Caki2 (cell line): ENCODE data around the gene TGIF1. TPM values are rescaled to one million over a fixed set of nuclear protein-coding genes. Genes with fewer than 3 reads are reported as not detected.

Experiments
- DNase-seq: peaks from one replicate; pipeline ENCODE4 v3.0.0-alpha.2; 2015; ENCODE audit warnings: low read depth
- in situ Hi-C: cut with HindIII; loops from 2 replicates; pipeline ENCODE4 v1.10.0; 2016; ENCODE audit warnings: low sequenced_read_pairs, low pct_unique_long_range_greater_than_20kb, mixed read lengths
- total RNA-seq: library from RNA; depleted of rRNA; stranded (reverse); fragments of >200 nt; shearing (Covaris generic); gene quantifications from 2 replicates; pipeline ENCODE4 v1.2.3, GENCODE V29; 2014; ENCODE audit warnings: low replicate concordance

TGIF1 gene
- total RNA-seq, 1 experiment from 2014 or later: 500 TPM

DNA sequence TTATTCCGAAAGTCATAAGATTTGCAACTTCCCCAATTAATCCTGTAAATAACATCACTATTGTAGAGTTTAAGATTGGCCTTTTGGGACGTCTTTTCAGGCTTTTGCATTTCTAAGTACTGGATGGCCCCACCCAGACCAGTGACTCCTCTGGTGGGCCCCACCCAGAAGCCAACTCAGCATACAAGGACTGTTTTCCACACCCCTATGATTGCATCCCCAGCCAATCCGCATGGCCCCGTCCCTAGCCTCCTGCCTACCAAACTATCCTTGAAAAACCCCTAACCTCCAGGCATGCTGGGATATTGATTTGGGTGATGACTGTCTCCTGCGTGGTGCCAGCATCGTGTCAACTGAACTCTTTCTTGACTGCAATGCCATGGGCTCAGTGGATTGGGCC is 24.5 kb upstream of the TGIF1 start:
- in situ Hi-C loops: no loop called here
- DNase-seq: no peak

DNA sequence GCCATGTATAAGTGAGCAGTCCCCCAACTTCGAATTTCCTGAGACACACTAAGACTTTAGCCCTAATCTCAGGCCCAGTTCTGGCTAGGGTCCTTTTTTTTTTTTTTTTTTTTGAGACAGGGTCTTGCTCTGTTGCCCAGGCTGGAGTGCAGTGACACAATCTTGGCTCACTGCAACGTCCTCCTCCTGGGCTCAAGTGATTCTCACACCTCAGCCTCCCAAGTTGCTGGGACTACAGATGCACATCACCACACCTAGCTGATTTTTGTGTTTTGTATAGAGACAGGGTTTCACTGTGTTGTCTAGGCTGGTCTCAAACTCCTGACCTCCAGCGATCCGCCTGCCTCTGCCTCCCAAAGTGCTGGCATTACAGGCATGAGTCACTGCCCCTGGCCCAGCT is 23.9 kb upstream of the TGIF1 start:
- in situ Hi-C loops: no loop called here
- no peak for DNase-seq

DNA sequence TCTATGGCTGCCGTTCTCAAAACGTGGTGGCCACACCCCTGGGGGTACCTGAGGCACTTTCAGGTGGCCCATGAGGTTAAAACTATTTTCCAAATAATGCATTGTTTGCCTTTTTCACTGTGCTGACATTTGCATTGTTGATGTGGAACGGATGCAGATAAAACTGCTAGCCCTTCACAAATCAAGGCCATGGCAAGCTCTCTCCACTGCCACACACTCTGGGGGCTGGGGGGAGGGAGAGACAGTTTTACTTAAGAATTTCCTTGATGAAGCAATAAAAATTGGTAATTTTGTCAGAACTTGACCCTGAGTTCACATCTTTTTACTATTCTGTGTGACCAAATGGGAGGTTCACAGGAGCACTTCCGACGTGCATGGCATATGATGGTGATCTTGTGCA is 22.0 kb upstream of the TGIF1 start:
- in situ Hi-C loops: no loop called here
- DNase-seq: no peak

DNA sequence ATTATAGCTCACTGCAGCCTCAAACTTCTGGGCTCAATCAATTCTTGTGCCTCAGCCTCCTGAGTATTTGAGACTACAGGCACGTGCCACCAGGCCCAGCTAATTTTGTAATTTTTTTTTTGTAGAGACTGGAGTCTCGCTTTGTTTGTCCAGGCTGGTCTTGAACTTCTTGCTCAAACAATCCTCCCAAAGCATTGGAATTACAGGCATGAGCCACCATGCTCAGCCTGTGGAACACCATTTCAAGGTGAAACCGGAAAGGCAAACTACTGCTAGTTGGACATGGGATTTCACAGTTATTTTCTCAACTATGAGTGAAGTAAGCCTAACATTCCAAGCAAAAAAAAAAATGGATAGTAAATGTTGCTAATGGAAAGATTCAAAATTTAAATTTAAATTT is 20.9 kb upstream of the TGIF1 start:
- in situ Hi-C loops: no loop called here
- no peak for DNase-seq

DNA sequence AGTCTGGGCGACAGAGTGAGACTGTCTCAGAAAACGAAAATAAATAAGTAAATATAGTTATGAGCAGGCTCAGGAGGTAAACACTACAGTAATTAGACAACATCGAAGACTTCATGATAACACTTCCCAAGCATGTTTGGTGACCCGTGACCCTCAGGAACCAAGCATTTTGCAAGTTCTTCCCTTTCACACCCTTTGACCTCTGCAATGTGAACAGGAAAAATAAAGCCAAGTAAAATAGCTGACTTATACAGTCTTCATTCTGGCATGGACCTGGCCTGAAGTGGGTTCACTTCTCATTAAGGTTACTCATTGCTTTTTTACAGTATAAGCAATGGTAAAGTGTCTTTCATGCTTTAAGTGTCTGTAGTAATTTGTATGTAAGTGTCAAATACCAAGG is 15.3 kb upstream of the TGIF1 start:
- DNase-seq: peak; percentile 12
- in situ Hi-C loops: no loop called here

DNA sequence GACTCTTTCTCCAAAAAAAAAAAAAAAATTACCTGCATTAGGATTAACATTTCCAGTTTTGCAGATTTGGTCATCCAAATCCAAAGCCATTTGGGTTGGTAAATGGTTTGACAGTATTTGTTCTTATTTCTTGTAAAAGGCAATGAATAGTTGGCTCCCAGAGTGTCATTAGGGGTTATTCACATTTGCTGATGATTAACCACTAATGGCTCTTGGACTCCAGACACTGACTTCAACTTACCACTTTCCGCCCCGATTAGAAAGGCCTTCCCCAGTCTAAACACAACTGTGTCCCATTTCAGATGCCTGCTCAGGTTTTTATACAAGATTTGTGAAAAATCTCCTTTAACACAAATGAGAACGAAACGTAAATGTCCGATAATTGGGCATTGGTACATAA is 9.6 kb upstream of the TGIF1 start:
- peak; percentile 72 for DNase-seq
- in situ Hi-C loops: no loop called here

DNA sequence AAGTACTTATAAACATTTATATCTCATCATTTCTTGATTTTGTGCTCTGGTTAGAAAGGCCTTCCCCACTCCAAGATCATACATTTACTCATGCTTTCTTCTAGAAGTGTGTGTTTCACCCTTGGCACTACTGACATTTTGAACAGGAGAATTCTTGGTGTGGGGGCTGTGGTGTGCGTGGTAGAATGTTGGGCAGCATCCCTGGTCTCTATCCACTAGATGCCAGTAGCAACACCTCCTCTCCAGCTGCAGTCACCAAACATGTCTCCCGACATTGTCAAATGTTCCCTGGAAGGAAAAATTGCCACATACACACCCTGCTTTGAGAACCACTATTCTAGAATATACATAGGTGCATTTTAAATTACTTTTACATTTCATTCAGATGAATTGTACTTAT is 8.7 kb upstream of the TGIF1 start:
- in situ Hi-C loops: no loop called here
- peak; percentile 60 for DNase-seq

DNA sequence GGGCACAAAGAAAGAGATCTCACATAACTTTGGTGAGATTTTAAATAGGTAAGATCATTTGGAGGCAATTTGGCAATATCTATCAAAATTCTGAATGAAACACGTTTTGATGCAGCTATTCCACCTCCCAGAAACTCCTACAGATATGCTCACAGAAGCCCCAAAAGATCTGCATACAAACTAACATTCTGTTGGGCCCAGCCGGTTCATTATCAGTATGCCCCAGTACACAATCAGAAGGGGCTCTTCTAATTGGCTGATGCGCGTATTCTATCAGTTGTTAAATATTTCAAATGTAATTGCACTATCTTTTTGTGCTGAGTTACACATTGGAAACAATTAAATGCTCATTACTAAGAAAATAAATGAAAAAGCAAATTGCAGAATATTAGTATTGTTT is 7.1 kb upstream of the TGIF1 start:
- no peak for DNase-seq
- in situ Hi-C loops: no loop called here

DNA sequence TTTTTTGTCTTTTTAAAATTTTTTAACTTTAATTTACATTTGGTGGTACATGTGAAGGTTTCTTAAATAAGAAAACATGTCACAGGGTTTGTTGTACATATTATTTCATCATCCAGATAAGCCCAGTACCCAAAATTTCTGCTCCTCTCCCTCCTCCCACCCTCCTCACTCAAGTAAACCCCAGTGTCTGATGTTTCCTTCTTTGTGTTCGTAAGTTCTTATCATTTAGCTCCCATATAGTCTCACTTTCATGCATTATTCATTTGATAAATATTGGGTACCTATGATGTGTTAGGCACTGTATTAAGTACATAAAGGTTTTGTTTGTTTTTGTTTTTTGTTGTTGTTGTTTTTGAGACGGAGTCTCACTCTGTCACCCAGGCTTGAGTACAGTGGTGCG is 5.7 kb upstream of the TGIF1 start:
- in situ Hi-C loops: no loop called here
- no peak for DNase-seq

DNA sequence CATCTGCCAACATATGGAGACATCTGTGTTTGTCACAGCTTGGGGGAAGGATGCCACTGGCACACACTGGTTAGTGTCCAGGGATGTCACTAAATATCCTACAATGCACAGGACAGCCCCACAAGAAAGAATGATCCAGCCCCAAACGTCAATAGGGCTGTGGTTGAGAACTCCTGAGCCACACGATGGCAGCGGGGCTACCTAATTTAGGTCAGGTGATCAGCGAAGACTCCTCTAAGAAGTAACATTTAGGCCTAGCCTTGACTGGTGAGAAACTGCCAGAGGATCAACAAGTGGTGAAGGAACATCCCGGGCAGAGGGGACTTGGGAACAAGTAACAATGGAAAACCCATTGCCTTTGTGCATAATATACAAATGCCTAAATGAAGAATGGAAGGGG is 5.0 kb upstream of the TGIF1 start:
- no peak for DNase-seq
- in situ Hi-C loops: no loop called here

DNA sequence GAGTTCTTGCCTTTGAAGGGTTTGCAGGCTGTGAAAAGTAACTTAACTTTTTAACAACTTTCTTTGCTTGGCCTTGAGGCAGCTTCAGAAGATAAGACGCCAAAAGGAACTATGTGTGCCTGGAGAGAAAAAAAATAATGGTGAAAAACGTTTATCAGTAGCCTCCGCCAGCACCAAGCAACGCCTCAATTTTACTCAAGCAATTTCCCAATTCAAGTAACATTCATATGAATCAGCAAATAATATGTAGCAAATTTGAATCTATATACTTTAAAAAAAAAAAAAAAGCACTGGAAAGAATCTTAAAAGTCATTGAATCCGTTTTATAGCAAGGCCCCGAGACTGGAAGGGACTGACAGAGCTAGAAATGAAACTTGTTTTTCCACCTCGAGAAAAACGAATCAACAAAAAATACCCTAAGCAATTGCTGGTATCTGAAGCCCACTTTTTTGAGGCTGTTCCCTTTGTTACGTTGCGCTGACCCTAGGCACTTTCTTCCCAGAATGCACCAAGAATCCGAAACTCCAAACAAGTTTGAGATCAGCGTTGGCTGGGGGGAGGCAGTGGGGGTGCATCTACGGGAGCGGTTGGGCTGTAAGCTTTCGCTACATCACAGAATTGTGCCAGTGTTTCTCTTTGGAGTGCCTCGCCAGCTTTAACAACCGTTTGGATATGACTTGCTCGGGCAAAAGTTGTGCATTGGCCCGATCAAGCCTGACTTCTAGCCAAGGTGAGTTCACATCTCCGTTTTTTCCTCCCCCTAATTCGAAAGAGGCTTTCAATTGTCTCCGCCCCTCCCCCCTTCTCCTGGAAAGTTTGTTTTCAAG is 2.7 kb upstream of the TGIF1 start:
- DNase-seq: no peak
- in situ Hi-C loops: no loop called here

DNA sequence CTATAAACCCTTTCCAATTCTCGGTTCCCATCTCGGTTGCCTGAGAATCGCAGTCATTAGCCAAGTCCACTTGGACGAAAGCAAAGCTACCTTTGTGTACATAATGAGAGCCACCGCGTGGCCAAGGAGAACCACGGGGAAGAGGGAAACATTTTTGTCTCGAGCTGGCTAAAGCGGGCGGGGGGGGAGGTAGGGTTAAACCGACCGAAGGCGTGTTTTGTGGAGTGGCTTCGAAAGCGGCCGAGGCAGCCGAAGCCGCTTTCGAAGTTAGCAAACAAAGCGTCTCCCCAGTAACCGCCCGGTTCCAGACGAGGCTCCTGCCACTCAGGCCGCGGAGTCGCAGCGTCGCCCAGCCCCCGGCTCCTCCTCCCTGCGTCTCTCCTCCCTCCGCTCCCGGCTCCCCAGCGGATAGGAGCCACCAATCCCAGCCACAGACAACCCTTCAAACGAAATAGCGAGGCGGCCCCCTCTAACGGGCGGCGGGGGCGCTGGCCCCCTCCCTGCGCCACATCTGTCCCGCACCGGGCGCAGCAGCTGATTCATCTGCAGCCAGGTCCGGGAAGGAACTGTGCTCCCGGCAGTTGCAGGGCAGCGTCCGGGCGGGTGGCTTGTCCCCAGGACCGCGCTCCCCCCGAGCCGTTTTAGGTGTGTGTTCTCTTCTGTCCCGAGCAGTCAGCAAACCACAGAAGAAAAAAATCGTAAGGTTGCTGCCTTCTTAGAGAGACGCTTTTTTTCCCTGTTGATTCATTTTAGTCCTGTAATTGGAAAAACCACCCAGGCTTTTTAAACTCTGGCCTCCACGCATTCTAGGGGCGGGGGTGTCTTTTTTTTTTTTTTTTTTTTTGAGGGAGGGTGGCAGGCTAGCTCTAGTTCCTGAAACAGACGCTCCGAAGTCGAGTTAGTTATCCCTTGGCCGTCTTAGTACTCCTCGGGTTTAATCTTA is 1.8 kb upstream of the TGIF1 start:
- DNase-seq: peak; percentile 100
- in situ Hi-C loops: no loop called here

DNA sequence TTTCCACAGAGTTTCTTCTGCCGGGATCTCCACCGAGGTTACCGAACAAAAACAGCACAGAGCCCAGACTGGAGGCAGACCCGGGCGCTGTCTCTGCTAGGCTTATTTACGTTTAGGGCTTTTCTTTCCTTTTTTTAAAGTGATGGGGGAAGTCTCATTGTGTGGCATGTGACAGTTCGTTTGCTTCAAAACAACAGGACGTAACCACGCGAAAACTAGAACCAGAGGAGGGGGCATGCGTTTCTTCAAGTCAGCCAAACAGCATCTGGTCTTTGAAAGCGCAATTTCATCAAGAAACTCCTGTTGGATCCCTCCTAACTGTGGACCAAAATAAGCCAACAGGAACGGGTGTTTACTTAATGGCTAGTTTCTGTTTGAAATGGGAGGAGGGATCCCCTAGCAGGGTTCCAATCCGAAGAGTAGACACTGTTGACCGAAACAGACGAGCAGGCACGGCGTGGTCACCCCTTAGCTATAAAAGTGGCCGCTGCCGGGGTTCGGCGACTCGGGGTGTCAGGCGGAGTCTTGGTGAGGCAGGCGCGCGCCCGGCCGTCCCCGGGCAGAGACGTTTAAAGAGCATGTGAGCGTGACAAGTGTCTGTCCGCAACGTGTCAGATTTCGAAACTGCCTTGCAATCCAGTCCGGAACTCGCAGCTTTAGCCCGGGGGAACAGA is 997 bp upstream of the TGIF1 start:
- in situ Hi-C loops: no loop called here
- no peak for DNase-seq

DNA sequence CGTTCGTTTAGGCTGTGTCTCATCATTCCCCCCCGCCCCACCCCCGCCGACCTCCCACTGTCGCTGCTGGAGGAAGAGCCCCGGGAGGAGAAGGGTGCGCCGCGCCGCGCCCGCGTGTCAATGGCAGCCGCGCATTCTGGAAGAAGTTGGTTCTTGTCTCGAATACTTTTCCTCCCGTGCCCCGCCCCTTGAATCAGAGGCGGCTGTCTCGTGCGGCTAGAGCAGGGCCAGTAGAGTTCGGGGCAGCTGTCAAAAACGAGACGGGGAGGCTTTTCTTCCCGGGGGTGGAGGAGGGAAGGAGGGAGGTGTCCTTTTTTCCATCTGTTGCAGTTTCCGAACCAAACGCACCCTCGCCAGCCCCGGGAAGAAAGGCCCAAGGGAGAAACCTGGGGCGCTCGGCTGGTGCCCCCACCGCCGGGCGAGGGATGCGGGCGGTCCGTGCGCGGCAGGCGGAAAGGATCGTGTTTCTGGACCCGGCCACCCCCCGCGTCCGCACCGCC is 410 bp upstream of the TGIF1 start:
- in situ Hi-C loops: no loop called here
- DNase-seq: peak; percentile 91

DNA sequence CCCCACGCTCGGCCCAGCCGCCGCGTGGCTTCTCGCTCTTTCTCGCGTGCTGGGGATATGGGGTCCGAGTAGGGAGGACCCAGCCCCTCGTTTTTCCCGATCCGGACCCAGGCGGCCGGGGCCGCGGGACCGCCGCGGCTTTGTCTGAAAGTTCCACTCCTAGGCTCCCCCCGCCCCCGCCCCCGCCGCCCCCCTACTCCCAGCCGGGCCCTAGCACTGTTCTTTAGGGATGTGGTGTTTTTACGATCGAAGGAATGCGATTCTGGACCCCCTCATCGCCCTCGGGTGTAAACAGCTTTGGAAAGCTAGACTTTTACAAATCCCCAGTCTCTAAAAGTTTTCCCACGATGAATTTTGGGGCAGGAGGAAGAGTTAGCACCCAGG is 819 bp downstream of the TGIF1 start:
- in situ Hi-C loops: no loop called here

DNA sequence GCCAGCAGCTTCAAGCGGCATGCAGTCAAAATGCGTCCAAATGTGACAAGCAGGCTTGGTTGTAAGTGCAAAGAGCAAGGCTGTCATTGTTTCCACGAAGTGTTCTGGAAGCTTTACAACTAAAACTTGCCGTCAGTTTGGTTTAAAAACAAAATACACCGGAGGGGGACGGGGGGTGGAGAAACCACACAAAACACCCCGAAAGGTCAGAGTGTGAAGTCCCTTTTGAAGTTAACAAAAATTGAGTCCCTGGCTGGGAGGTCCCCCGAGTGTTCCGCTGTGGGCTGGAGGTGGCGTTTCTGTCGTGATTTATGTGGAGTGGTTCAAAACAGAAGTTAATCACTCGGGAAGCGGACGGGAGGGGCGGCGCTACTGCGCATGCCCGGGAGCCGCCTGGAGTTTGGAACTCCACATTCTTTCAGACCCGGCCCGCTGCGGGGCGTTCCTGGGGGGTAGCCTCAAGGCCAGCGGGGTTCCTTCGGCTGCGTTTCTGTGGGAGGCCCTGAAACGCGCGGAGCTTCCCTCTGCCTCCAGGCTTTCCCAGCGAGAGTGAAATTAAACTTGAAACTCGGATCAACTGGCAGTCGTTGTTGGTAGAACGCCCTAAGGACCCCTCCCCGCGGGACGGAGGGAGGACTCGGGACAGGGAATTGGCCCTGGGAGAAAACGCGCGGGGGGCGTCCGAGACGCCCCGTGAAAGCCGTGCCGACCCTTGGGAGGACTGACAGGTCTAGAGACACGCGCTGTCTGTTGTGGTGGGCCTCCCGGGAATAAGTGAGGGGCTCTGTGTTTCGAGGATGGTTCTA is 1.4 kb downstream of the TGIF1 start:
- DNase-seq: peak; percentile 81

More for the DNA sequence above, 819 bp downstream of the TGIF1 start:
- no peak for DNase-seq

DNA sequence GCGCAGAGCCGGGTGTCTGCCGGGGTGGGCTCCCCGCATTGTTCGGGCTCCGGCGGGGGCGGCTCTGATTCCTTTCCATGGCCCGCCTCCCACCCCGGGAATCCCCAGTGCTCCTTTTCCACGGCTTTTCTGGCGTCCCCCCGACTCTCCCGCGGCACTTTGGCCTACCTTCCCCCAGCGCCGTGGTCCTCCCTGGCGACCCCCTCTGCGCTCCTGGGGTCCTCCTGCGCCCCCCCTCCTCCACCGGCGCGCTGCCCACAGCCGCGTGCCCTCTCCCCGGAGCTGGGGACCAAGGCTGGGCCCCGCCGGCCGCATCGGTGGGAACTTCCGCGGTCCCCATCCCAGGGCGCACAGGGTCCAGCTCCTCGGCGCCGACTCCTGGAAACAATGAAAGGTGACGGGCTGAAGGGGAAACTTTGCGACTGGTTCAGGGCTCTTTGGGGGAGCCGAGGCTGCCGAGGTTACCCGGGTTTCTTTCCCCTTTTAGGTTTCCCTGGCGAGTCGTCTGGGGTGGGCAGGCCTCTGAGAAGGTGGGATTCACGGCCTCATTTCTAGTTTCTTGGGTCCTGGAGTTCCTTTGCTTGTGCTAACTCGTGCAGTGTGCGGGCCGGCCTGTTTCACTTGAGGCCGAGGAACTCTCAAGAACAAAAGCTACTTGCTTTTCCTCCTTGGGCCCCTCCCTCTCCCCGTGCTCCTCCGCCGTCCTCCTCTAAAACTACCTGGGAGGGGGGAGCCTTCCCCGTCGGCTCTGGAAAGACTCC is 2.2 kb downstream of the TGIF1 start:
- in situ Hi-C loops: no loop called here
- peak; percentile 77 for DNase-seq

More for the DNA sequence above, 1.4 kb downstream of the TGIF1 start:
- in situ Hi-C loops: no loop called here
